Activated CD8-positive, alpha-beta memory T cell treated with anti-CD3 and anti-CD28 coated beads for 24 hours (primary cell): Measurements from ENCODE around the gene USP36.
A peak's percentile ranks its signal among the peaks of the same experiment; 100 is the strongest.
"Not testable (repeated sequence)": the region's sequence is repeated elsewhere in the genome, so short reads cannot be mapped to it uniquely, and the experiment has no call there.

Source experiments
- DNase-seq: peaks from one replicate; pipeline ENCODE4 v3.0.0-alpha.2; 2020

The USP36 gene

DNA sequence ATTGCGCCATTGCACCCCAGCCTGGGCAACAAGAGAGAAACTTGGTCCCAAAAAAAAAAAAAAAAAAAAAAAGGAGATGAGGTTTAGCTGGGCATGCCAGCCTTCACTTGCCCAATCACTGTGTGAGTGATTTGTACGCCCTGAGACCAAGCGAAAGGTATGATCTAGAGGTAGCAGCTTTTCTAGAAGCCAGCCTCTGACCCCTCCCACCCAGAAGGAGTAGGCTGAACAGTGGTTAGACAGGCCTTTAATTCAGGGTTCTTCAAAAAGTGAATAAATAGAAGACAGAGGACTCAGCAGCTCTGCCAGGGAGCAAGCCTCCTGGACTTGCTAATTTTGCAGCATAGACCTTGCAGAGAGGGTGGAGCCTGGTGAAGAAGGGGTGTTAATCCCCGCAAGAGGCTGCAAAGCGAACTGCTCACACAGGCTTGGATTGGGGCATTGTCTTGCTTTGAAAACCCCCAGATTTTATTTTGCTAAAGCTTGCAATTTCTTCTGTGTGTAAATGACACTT lies 51.4 kb downstream of the USP36 start:
- DNase-seq = no peak

DNA sequence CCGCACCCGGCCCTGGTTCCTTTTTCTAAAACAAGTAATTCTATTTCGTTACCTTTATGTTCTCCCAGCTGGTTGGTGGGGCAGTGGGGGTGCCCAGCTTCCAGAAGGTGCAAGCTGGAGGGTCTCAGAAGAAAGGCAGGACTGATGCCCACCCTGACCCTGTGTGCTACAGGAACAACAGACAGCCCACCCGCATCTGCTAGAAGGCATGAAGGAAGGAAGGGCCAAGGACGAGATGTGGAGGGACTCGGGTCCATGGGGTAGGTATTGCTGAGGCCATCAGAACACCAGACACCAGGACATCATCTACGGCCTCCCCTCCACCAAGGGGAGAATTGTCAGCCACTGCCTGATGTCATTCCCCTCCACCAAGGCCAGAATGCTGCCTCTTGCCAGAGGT lies 52.2 kb downstream of the USP36 start:
- no peak for DNase-seq

DNA sequence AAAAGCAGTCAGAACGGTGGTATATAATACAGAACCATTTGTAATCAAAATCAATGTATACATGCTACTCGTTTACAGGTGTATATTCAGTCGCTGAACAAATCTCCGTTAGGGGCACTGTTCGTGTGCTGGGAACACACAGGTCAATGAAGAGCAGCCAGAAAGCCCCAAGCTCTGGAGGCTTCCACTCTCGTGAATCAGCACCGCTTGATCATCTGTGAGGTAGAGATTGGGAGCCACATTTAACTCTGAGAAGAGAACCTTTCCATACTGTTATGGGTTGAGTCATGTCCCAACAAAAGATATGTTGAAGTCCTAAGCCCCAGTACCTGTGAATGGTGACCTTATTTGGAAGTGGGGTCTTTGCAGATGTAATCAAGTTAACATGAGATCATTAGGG lies 53.2 kb downstream of the USP36 start:
- no peak for DNase-seq

DNA sequence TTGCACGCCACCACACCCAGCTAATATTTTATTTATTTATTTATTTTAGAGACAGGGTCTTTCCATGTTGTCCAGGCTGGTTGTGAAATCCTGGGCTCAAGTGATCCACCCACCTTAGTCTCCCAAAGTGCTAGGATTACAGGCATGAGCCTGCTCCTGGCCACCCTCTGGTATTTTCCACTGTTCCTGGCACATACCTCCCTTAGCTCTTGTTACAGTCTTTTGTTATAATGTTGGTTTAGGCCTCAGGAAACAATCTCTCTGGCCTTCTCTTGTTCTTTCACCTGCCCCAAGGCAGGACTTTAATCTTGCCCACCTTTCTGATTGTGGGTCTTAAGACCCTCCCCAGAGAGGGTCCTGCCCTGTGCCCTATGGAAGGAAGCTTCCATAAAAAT lies 55.0 kb downstream of the USP36 start:
- no peak for DNase-seq

DNA sequence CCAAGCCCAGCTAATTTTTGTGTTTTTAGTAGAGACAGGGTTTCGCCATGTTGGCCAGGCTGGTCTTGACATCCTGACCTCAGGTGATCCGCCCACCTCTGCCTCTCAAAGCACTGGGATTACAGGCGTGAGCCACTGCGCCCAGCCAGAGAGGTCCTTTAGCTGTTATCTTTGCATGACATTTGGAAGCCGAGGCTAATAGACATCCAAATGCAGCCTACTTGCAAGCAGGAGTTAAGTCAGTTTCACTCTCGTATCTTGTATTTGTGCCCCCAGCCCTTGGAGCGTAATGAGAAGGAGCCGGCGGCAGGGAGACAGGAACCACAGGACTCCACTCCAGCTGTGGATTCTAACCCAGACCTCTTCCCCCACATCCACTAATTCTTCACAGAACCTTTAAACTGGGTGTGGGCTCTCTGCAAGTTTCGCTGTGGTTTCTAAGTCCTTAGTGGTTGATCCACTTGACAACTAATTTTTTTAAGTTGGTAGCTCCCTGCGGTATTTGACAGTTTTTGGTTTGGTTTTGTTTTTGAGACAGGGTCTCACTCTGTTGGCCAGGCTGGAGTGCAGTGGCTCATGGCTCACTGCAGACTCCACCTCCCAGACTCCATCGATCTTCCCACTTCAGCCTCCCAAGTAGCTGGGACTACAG lies 55.5 kb downstream of the USP36 start:
- no peak for DNase-seq

DNA sequence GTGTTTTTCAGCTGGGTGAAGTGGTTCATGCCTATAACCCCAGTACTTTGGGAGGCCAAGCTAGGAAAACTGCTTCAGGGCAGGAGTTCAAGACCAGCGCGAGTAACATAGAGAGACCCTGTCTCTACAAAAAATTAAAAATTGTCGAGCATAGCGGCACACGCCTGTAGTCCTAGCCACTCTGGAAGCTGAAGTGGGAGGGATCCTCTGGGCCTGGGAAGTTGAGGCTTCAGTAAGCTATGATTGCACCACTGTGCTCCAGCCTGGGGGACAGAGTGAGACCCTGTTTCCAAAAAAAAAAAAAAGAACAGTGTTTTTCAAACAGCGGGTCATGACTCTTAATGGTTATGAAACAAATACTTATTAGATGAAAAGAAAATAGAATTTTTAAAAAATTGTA lies 56.3 kb downstream of the USP36 start:
- DNase-seq = no peak

DNA sequence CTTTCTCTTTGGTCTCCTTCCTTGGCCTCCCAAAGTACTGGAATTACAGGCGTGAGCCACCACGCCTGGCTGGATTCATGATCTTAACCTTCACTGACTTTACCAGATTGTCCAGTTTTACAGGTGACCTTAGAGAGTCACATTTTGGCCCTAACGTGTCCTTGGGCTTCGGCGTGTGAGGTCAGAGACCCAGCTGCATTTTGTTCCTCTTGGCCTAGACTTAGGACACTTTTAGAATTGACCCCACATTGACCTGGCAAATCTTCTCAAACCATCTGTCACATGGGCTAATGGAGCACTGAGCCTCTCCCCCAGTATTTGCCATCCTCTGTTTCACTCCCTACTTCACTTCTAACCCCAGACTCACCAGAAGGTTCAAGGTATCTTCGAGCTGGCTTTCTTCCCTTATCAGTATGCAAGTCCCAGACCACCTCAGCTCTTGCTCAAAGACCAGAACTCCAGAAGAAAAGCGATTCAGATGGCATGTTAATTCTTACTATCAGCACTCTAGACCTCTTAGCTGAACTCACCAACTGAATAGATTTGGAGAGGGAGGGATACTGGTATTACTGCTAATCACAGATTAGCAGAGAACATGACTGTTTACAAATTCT lies 56.8 kb downstream of the USP36 start:
- DNase-seq = no peak

DNA sequence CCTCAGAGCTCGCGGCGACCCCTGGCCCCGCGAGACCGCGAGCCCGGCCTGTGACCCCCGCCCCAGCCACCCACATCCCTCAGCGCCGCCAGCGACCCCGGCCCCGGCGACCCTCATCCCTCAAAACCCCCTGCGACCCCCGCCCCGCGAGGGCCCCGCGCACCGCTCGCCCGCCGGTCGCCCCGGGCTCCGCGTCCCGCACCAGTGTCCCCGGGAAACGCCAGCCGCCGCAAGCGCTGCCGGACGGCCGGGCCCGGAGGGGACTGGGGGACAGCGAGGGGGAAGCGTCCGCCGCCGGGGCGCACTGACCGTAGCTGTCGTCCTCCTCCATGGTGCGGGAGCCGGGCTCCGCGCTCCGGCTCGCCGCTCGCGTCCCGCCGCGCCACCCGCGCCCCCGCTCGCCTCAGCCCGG lies 58.7 kb downstream of the USP36 start, which contains the start of gene CYTH1:
TSS of gene CYTH1 (minus strand) at position 381 of the 412 bp plus-strand sequence. CDS start at position 331, 50 bp downstream.
- no peak for DNase-seq

DNA sequence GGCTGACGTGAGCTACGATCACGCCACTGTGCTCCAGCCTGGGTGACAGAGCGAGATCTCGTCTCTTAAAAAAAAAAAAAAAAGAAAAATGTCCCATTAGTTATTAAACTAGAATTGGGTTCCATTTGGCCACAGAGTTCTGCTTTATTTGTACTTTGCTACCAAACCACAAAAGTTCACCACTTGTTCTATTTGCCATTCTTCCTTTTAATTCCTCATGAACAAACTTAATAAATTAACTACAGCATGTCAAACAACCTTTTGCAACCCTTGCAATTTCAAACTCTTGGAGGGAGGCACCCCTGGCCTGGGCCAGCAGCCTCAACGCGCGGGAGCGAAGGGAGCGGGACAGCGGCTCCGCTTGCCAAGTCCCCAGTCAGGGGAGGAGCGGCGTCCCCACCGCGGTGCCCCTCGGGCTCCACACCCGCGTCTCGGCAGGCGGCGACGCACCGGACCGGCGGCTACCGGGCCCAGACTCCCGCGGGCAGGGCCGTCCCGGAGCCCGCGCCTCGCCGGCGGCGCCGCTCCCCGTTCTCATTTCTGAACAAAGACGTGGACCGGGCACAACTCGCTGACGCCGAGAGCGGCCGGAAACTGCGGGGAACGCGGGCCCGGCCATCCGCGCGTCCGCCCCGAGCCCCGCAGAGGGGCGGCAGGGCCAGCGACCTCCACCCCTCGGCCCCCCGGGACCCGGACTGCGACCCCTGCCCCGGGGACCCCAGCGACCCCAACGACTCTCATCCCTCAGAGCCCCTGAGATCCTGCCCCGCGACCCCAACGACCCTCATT lies 59.3 kb downstream of the USP36 start:
- DNase-seq = peak; percentile 81

DNA sequence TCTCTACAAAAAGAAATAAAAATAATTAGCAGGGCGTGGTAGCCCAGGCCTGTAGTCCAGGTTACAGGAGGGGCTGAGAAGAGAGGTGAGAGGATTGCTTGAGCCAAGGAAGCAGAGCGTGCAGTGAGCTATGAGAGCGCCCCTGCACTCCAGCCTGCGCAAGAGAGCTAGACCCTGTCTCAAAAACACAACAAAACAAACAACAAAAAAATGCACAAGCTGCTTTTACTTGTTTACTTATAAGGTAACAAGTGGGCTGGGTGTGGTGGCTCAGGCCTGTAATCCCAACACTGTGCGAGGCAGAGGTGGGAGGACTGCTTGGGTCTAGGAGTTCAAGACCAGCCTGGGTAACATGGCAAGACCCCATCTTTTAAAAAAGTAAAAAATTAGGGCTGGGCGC lies 60.3 kb downstream of the USP36 start:
- no peak for DNase-seq

DNA sequence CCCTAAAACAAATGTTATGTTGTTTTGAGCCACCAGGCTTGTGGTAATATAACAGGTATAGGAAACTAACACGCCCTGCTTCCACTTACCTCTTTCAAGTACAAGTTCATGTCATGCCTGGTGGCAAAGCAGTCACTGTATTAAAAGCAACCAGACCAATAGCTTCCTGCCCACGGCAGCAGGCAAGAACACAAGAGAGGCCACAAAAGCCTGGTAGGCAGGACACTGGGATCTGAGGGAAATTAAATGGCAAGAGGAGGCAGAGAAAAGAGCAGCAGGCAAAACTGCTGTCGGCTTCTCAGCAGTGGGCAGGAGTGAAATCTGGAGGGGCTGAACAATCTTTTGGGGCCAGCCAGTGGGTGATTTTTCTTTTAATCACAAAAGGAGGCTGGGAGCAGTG lies 60.8 kb downstream of the USP36 start:
- DNase-seq = peak; percentile 75

DNA sequence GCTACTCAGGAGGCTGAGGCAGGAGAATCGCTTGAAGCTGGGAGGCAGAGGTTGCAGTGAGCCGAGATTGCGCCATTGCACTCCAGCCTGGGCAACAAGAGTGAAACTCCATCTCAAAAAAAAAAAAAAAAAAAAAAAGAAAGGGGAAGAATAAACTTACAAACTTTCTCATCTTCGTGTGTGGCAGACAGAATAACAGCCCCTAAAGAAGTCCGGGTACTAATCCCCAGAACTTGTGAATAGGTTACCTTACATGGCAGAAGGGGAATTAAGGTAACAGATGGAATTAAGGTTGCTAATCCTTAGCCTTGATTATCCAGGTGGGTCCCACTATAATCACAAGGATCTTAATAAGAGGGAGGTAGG lies 61.3 kb downstream of the USP36 start:
- DNase-seq = not testable (repeated sequence)

DNA sequence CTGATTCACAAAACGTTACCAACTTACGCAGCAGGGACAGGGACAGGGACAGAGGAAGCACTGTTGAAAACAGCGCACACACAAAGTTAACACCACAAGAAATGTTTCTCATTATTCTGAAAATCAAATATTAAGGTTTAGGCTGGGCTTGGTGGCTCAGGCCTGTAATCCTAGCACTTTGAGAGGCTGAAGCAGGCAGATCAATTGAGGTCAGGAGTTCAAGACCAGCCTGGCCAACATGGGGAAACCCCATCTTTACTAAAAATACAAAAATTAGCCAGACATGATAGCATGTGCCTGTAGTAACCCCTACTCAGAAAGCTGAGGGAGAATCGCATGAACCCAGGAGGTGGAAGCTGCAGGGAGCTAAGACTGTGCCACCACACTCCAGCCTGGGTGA lies 62.7 kb downstream of the USP36 start:
- DNase-seq = no peak

DNA sequence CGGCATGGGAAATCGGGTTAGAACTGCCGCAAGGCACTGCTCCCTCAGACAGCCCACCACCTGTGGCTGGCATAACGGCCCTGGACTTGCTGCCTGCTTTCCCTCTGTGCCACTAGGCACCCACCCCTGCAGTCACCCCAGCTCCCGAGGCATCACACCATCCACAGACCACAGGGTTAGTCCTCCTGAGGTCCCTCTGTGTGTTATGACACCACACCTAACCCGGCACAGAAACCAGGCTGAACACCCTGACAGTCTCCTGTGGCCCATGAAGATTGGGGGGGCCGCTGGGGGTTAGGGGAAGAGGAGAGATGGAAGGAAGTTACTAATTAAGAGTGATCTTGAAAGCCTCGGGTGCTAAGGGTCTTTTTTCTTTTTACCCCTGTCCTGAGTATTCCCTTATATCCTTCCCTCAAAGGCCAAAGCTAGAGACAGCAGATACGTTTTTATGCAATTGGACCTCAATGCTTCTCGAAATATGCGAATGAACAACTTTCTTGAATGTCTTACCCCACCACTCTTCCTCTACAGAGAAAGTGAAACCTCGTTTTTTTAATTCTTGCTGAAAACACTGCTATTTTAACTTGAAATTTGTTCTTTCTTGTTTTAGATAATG lies 65.5 kb downstream of the USP36 start:
- DNase-seq = peak; percentile 86

DNA sequence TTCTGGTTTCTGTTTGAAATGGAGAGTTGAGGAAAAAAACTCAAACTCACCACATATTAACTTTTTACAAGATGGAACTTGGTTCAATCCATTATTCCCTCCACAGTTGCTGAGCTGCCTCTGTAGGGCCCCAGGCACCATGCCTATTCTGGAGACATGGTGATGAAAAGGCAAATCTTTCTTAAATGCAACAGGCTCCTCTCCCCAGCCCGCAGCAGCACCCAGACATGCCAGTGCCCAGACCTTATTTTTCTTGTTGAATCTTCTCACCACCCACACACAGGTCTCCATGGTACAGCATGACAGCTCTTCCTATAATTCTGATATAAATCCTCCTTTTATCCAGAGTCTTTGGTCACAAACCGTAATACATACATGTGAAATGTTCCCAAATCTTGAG lies 66.2 kb downstream of the USP36 start:
- DNase-seq = no peak

DNA sequence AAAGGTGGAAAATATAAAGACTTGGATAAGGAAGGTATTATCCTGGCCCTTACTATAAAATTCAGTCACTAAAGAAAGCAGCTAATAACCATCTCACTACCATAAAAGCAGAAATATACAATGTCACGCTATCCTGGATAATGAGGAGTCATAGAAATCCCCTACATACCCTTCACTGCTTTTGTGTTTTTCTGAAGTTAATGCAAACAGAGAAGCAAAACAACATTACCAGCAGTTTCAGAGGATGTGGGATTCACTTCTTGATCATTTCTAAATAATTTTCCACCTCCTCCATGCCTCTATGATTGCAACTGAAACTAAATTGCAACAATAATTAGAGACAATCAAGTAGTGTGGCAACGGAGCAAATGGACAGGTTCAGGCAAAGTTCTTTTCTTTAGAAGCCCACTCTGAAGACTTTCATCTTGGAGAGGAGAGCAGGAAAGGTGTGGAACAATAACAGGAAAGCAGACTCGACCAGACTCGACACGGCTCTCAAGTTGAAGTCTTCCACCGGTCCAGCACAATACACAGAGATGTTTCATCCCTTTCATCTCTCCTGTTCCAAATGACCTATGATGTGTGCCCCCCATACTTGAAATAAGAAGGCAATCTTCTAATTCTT lies 68.7 kb downstream of the USP36 start:
- DNase-seq = no peak

DNA sequence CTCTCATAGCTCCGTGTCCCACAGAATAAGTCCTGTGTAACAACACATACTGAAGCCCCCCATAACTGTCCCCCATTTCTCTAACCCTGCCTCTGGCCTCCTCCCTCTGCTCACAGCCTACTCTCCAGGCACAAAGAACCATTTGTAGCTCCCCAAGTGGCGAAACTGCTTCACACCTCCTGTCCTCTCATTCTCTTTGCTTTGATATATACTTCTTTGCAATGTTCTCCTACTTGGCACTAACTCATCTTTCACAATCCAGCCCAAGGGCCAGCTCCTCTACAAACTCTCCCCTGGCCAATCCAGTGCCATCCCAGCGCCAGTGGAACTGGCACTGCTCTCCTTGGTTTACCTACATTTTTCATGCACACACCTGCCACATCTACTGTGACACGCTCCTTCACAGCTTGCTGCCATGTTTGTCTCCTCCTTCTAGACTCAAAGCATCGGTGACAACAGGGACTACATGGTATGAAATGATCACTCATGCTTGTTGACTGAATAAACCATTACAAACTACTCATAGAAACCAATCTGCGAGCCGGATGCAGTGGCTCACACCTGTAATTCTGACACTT lies 71.3 kb downstream of the USP36 start:
- no peak for DNase-seq

DNA sequence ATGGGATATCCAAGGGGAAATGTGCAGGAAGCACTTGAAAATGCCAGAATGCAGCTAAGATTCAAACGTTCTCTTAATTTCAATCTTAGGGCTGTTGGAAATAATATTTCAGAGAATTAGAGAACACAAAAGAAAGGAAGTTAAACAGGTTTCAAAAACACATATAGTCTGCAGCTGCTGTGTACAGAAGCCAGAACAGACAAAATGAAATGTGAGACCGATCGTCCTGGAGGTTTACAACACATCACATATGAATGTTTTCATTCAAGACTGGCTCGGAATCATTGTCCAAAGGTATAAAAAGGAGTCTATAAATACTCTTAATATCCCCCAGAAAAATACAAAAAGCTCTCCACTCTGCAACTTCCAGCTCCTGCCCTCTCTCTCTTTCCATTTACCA lies 72.8 kb downstream of the USP36 start:
- no peak for DNase-seq

DNA sequence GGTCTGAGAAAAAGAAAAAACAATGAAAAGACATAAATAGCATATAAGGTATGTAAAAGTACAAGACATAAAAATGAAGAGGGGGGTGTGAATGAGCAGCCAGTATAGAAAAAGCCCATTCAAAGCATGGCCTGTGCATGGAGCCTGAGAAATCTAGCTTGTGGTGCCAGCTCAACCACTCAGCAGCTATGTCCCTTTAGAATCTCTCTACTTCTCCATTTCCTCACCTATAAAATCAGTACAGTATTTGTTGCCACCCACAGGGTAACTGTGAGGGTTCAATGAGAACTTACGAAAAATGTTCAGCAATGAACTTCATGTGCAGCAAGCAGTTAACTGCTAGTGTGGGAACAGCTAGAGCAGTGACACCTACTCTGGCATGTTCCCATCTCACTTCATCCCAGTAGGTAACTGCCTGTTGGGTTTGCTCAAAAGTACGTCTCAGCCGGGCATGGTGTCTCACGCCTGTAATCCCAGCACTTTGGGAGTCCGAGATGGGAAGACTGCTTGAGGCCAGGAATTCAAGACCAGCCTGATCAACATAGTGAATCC lies 73.8 kb downstream of the USP36 start:
- DNase-seq = no peak

DNA sequence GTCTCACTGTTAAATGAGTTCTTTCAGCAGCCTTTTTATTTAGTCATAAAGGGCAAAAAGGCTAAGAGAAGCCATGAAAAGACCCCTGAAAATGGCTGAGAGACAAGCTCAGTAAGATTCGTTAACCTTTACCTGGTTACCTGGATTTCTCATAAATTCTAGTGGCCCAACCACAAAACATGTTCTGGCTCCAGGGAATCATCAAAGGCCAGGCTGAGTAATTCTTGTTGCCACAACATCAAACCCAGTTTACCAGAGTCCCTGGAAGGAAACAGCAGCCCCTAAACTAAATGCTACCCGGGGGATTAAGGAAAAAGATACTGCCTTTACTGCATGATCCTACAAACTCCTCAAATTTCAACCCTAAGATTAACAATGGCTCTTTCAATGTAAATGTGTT lies 74.4 kb downstream of the USP36 start:
- DNase-seq = no peak

DNA sequence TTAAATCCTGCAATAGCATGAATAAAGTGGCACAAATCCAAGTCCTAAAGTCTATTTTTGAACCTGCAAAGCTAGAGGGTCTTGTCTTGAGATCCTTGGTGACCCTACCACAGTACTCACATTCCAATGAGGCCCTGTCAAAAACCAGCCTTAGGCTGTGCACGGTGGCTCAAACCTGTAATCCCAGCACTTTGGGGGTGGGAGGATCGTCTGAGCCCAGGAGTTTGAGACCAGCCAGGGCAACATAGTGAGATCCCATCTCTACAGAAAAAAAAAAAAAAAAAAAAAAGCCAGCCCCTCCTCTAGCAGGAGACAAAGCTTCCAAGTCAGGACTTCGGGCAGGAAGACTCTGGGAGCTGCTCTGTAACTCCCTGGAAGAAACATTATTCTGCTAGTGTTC lies 74.8 kb downstream of the USP36 start:
- no peak for DNase-seq

DNA sequence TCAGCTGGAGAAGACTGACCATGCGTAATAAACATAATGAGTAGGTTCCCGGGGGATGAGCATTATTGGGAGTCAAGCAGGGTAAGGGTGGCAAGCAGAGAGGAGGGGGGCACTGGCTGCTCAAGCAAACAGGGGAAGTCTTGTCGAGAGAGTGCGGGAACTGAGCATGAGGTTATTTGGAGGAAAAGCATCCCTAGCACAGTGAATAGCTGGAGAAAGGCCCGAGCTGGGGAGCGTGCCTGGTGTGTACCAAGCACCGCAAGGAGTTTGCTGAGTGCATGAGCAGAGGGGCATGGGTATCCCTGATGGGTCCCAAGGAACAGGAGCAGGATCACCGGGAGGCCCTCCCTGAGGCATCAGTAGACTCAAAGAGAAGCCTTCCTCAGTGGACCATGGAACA lies 75.7 kb downstream of the USP36 start:
- peak; percentile 55 for DNase-seq
